Tibial nerve (tissue), 4 donors: Measurements from ENCODE around the gene PRLHR.

Source experiments
- CTCF ChIP-seq, 5 experiments: fragments of 200-600 bp in 3 of 5; fragments of 450-650 bp in 2 of 5; sonication (generic) in 3 of 5; IDR thresholded peaks; one replicate each; pipeline ENCODE4 v1.5.1; 2016 to 2019; ENCODE audit warnings: antibody characterized with exemption in 5 of 5, mild to moderate bottlenecking in 3 of 5, moderate library complexity in 2 of 5
- EP300 ChIP-seq, 2 donors: sonication (generic); formaldehyde crosslinking; IDR thresholded peaks; one replicate each; pipeline ENCODE4 v1.6.1; 2017; ENCODE audit warnings: antibody characterized with exemption in 2 of 2, mild to moderate bottlenecking in 1 of 2

GRCh38 chr10:118564114-118564513 is 31.3 kb downstream of the PRLHR start:
- no peak for TF ChIP-seq CTCF (IDR thresholded peaks at IDR 0.05)
- TF ChIP-seq EP300 (IDR thresholded peaks at IDR 0.05): no peak
